ENCODE results near the gene KPTN.

DNA sequence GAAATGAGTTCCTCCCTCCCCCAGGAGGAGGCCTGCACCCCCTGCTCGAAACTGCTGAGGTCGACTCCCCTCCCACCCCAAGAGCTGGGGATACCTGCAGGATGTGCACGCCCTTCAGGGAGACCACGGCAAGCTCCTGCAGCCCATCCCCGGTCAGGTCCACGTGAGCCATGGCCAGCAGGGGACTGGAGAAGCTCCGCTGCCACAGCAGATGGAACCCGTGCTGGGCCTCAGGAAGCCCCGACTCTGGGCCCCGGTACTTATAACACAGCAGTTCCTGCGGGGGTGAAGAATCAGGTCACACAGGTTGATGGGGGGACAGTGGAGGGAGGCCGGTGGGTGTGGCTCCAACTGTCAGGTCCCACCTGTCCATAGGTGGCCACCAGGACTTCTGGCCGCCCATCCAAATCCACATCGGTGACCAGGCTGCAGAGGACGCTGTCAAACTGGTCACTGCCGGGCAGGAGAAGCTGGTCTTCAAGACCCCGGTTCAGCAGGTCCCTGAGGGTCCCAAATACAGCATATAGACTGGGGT lies 7.5 kb downstream of the KPTN start:
- no peak for TF ChIP-seq EZH2phosphoT487 (IDR thresholded peaks at IDR 0.05; ENCODE audit: insufficient read depth, low read depth)
- no peak for TF ChIP-seq EZH2 (IDR thresholded peaks at IDR 0.05; ENCODE audit: insufficient read depth, poor library complexity, severe bottlenecking)
